A549 treated with AZD9567 at 1 μM for 4 hours (cell line): ENCODE results near the gene UNC119. TPM values are rescaled to one million over a fixed set of nuclear protein-coding genes. Genes with fewer than 3 reads are reported as not detected.

ENCODE experiments used
- total RNA-seq: library from RNA; stranded (reverse); fragments of 200-300 nt; extraction: Qiagen RNA extraction; gene quantifications from 5 replicates; pipeline ENCODE4 v1.2.3, GENCODE V29; 2022; ENCODE audit not compliant: insufficient read depth

UNC119 gene
- 27.2 to 39.1 TPM (median 33.2 TPM) in 5 replicates for total RNA-seq

GRCh38 chr17:28552176-28552999 lies at the start of gene UNC119:
Gene UNC119, minus strand, starts transcription at chr17:28552624. Its CDS starts 67 bp downstream, at chr17:28552557.

GRCh38 chr17:28598799-28599310 lies 46.4 kb upstream of the UNC119 start, which contains the start of gene SPAG5:
Gene SPAG5, minus strand, starts transcription at chr17:28599025. Its CDS starts 79 bp downstream, at chr17:28598946.

DNA sequence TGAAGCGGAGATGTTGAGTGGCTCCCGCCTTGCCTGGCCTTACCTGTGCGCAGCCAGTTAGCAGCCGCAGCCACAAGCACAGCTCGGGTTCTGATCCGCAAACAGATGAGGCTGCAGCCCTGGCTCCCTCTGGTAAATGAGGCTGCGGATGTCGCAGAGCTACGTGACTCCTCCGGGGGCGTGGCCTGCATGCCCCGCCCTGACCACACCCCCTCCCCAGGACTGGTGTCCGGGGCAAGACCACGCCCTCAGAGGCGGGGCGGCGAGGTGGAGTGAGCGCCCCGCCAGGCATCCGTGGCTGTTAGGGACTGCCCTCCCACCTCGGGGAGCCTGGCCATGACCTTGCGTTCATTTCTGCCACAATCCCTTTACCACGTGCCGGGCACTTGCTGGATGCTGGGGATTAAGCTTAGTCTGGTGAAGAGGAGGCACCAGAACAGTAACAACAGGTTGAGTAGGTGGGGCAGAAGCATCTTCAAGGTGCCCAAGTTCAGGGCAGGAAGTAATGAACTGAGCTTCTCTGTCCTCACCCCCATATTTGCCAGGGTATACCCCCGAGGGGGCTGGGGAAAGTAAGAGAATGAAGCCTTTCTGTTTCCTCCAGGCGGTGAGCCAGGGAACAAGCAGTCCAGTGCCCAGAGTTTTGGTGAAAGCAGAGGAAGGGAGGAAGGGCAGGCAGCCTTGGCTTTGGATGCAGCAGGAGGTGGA lies 24.5 kb upstream of the UNC119 start, which contains the start of gene ALDOC:
ALDOC (minus strand) TSS at position 138 of the 708 bp plus-strand sequence. CDS start 1,363 bp downstream, outside the sequence.

GRCh38 chr17:28571361-28572122 lies 19.1 kb upstream of the UNC119 start, which contains the start of gene PIGS:
Gene PIGS, minus strand, starts transcription at chr17:28571524. Its CDS starts 28 bp downstream, at chr17:28571496.

DNA sequence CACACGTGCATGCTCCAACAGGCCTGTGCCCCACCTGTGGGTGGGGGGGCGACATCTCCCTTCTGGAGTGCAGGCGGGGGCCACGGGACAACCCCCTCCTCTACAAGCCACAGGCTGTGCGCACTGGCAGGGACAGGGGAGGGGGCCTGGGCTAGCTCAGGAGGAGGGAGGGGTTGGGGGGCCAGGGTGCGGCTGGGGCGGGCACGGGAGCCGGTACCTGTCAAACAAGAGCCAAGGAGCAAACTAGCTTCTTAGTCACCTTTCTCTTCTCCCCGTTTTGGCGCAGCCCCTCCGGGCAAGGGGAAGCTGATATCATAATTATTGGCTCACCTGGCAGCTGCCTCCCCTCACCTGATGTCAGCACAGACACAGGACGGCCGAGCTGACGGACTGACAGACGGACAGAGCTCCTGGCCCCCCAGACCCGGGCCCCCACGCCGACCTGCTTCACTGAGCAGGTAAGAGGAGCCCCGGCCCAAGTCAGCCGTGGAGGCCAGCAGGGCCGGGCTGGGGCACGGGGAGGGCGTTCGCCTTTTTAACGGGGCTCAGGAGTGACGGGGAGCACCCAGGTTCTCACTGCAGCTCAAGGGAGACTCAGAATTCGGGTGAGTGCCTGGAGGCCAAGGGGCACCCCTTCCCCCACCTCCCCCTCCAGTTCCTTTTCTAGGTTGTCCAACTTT lies 46.3 kb downstream of the UNC119 start, which contains the start of gene FOXN1:
FOXN1 (plus strand) TSS at position 363 of the 680 bp plus-strand sequence. CDS start 17,622 bp downstream, outside the sequence.

Other genes starting within 250 kb of the UNC119 start
- gene TMEM97, start 233.4 kb downstream of the UNC119 start, total RNA-seq: 42.3 to 51.1 TPM (median 47.2 TPM) in 5 replicates
- gene IFT20, start 217.2 kb downstream of the UNC119 start, total RNA-seq: 41.1 to 61.7 TPM (median 52.7 TPM) in 5 replicates
- 41.6 to 53.0 TPM (median 46.8 TPM) in 5 replicates for gene TNFAIP1, start 216.9 kb downstream of the UNC119 start, total RNA-seq
- gene POLDIP2, start 195.1 kb downstream of the UNC119 start, total RNA-seq: 146 to 165 TPM (median 162 TPM) in 5 replicates
- gene SEBOX, start 187.4 kb downstream of the UNC119 start, total RNA-seq: not detected in 5 replicates
- 12.7 to 19.7 TPM (median 18.9 TPM) in 5 replicates for gene VTN, start 182.3 kb downstream of the UNC119 start, total RNA-seq
- gene SARM1, start 180.9 kb downstream of the UNC119 start, total RNA-seq: 3.9 to 7.0 TPM (median 5.4 TPM) in 5 replicates
- 18.4 to 20.5 TPM (median 20.2 TPM) in 5 replicates for gene SLC46A1, start 146.4 kb downstream of the UNC119 start, total RNA-seq
- gene SLC13A2, start 79.0 kb downstream of the UNC119 start, total RNA-seq: 0.05 to 0.14 TPM (median 0.09 TPM) in 4 of 5 replicates, not detected in the other
- 0.03 TPM in 1 of 5 replicates, not detected in the others for gene FOXN1, start 46.3 kb downstream of the UNC119 start, total RNA-seq
- 46.8 to 62.9 TPM (median 60.3 TPM) in 5 replicates for gene PIGS, start 18.9 kb upstream of the UNC119 start, total RNA-seq
- gene ALDOC, start 24.3 kb upstream of the UNC119 start, total RNA-seq: 2.1 to 2.7 TPM (median 2.5 TPM) in 5 replicates
- 69.9 to 80.7 TPM (median 71.9 TPM) in 5 replicates for gene SPAG5, start 46.4 kb upstream of the UNC119 start, total RNA-seq
- 1.1 to 4.9 TPM (median 4.1 TPM) in 5 replicates for gene RSKR, start 61.6 kb upstream of the UNC119 start, total RNA-seq
- 46.5 to 62.0 TPM (median 59.7 TPM) in 5 replicates for gene BLTP2, start 92.5 kb upstream of the UNC119 start, total RNA-seq
- gene SDF2, start 109.3 kb upstream of the UNC119 start, total RNA-seq: 83.7 to 94.3 TPM (median 89.3 TPM) in 5 replicates
- gene SUPT6H, start 109.6 kb upstream of the UNC119 start, total RNA-seq: 66.6 to 77.0 TPM (median 73.8 TPM) in 5 replicates
- gene PROCA1, start 159.3 kb upstream of the UNC119 start, total RNA-seq: 1.2 to 1.7 TPM (median 1.5 TPM) in 4 of 5 replicates, not detected in the other
- gene RAB34, start 165.2 kb upstream of the UNC119 start, total RNA-seq: 212 to 240 TPM (median 228 TPM) in 5 replicates
- gene RPL23A, start 167.4 kb upstream of the UNC119 start, total RNA-seq: 2,109 to 2,400 TPM (median 2,196 TPM) in 5 replicates
- gene TLCD1, start 173.6 kb upstream of the UNC119 start, total RNA-seq: 23.6 to 50.7 TPM (median 44.7 TPM) in 5 replicates
- 4.0 to 4.9 TPM (median 4.6 TPM) in 5 replicates for gene NEK8, start 176.2 kb upstream of the UNC119 start, total RNA-seq
- 40.7 to 94.4 TPM (median 89.2 TPM) in 5 replicates for gene TRAF4, start 191.4 kb upstream of the UNC119 start, total RNA-seq